Measurements from ENCODE around the gene TMEM232.

- TF ChIP-seq CTCF (IDR thresholded peaks at IDR 0.05) = no peak
- no peak for TF ChIP-seq USF1 (CRISPR knock-in tag; IDR thresholded peaks at IDR 0.05)
Observed at GRCh38 chr5:110549301-110549700, 177.2 kb downstream of the TMEM232 start.

Data from WTC11 (cell line).